ENCODE results near the gene LRIG2. TPM values are rescaled to one million over a fixed set of nuclear protein-coding genes. Genes with fewer than 3 reads are reported as not detected.

The LRIG2 gene
- total and polyA plus RNA-seq, 4 donors: 1.3 to 11.9 (median 6.0) TPM

- H3K36me3 ChIP-seq (ENCODE audit: control insufficient read depth in 4 of 4, insufficient read depth in 3 of 4, low read depth in 1 of 4, low read length in 3 of 4): no peaks in the 10 kb centered on the region
- no peak overlapping the region for H3K27ac ChIP-seq (ENCODE audit: low read depth in 1 of 2, low read length in 2 of 2)
- peaks cover 9 to 20% (median 14%) of the 10 kb centered on the region in 4 donors for H3K4me1 ChIP-seq (ENCODE audit: control insufficient read depth in 4 of 4, insufficient read depth in 4 of 4, low read length in 3 of 4)
- H3K4me3 ChIP-seq (ENCODE audit: low read depth in 1 of 3, low read length in 3 of 3): no peak overlapping the region
- no peak for DNase-seq (ENCODE audit: low spot score)
- H3K9me3 ChIP-seq (ENCODE audit: control insufficient read depth in 4 of 4, low read length in 3 of 4): no peaks in the 10 kb centered on the region
- H3K9ac ChIP-seq (ENCODE audit: low read depth in 1 of 2, low read length in 2 of 2): no peak overlapping the region
- no peaks in the 10 kb centered on the region for H3K27me3 ChIP-seq (ENCODE audit: control insufficient read depth in 4 of 4, insufficient read depth in 4 of 4, low read length in 3 of 4)
- 95% methylated on average over 5 of the region's 5 CpGs for WGBS
- TF ChIP-seq REST (IDR thresholded peaks at IDR 0.05): no peak
These were observed 37.9 kb upstream of the LRIG2 start for GRCh38 chr1:113035086-113035485.

- Histone ChIP-seq H3K4me3 (ENCODE audit: low read depth in 1 of 3, low read length in 3 of 3) (no peak overlapping the region), H3K27ac (ENCODE audit: low read depth in 1 of 2, low read length in 2 of 2) (no peak overlapping the region), H3K9me3 (ENCODE audit: control insufficient read depth in 4 of 4, low read length in 3 of 4) (no peaks in the 10 kb centered on the region), H3K27me3 (ENCODE audit: control insufficient read depth in 4 of 4, insufficient read depth in 4 of 4, low read length in 3 of 4) (no peaks in the 10 kb centered on the region), H3K36me3 (ENCODE audit: control insufficient read depth in 4 of 4, insufficient read depth in 3 of 4, low read depth in 1 of 4, low read length in 3 of 4) (no peaks in the 10 kb centered on the region), H3K9ac (ENCODE audit: low read depth in 1 of 2, low read length in 2 of 2) (no peak overlapping the region), H3K4me1 (ENCODE audit: control insufficient read depth in 4 of 4, insufficient read depth in 4 of 4, low read length in 3 of 4) (peaks cover 0 to 6% (median 0%) of the 10 kb centered on the region in 4 donors)
- DNase-seq (ENCODE audit: low spot score): no peak
- 91% methylated on average over 2 of the region's 2 CpGs for WGBS
- TF ChIP-seq YY1 (IDR thresholded peaks at IDR 0.05) (no peak), REST (IDR thresholded peaks at IDR 0.05) (no peak), FOXA2 (IDR thresholded peaks at IDR 0.05) (no peak), JUND (IDR thresholded peaks at IDR 0.05) (no peak), RXRA (IDR thresholded peaks at IDR 0.05) (no peak), TAF1 (conservative IDR thresholded peaks at IDR 0.05) (no peak), CTCF (IDR thresholded peaks at IDR 0.05; ENCODE audit: low read depth, low read length, missing input control) (no peak)
- TF ChIP-seq, protein P1, sequence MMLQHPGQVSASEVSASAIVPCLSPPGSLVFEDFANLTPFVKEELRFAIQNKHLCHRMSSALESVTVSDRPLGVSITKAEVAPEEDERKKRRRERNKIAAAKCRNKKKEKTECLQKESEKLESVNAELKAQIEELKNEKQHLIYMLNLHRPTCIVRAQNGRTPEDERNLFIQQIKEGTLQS (IDR thresholded peaks at IDR 0.05): no peak
These were observed 36.2 kb upstream of the LRIG2 start for GRCh38 chr1:113036639-113037321.
